GM19239 (cell line): ENCODE results near the gene STAG1.
A peak's percentile ranks its signal among the peaks of the same experiment; 100 is the strongest.
"Not testable (repeated sequence)": the region's sequence is repeated elsewhere in the genome, so short reads cannot be mapped to it uniquely, and the experiment has no call there.

Experiments
- DNase-seq: peaks from one replicate; pipeline ENCODE4 v3.0.0; 2011; ENCODE audit warnings: low spot score; ENCODE audit not compliant: insufficient read length
- FAIRE-seq: peaks from 2 replicates; lab custom pipeline; 2011; peaks lifted over from hg19 to GRCh38; lab: Jason Lieb, UNC

Gene STAG1

DNA sequence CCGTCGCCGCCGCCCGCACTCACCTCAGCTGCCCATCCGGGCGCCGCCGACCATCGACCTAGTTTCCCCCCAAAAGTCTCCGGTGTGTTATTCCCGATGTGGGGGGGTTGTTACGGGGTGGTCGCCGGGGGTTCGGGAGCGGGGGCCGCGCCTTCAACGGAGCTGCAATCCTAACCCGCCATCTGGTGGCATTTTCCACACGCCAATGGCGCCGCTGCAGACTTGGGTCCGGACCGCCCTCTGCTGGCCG, at the start of gene STAG1:
TSS of gene STAG1 (minus strand) at position 207 of the 250 bp plus-strand sequence. CDS start 121,480 bp downstream, outside the sequence.
- DNase-seq (no peak), FAIRE-seq (no peak)

- FAIRE-seq, DNase-seq: not testable (repeated sequence)
These were observed 49.0 kb upstream of the STAG1 start for GRCh38 chr3:136801146-136801545.

DNA sequence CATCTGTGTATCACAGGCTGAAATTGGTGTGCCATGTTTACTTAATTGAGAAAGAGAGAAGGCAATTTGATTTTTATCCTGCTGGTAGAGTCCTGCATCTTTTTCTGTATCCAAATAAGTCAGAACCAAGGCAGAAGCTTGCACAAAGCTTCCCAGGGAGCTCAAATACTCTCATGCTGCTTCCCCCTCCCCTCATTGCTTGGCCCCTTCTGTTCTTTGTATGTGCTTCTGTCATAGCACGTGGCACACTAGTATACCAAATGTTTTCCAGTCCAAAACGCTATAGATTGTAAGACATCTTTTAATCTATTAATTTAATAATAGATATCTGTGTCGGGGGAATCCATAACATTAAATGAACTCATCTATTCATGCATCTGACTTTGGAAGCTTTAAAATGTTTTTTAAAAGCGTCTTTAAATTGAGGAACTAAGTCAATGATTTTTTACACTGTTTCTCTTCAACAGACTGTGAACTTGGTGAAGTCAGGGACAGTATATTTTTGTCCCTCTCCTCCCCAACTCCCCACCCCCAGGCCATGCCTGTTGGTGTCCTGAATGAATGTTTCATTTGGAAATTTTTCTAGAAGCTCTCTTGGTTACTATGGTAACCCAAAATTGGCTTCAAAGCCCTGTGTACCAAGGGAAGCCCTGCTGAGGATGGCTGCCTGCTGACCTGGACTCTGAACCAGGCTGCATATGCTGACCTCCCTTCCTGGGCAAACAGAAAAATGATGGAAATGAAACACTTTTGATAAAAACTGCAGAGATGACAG, 40.6 kb upstream of the STAG1 start:
- FAIRE-seq (no peak), DNase-seq (no peak)

DNA sequence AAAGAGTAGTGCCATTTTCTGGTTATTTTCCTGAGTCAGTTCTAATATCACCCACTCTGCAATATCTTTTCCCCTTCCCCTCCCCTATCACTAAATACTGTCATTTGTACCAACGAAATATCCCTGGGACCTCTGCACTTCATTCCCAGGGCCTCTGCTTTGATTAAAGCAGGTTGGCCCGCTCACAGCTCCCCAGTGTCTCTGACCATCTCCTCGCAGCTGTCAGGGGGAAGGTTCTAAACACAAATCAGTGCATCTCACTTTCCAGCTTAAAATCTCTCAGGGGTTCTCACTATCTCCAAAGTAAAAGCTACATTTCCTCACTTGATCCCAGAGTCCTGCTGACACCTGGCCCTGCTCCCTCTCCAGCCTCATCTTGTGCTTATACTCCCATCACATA, 38.6 kb upstream of the STAG1 start:
- FAIRE-seq (no peak), DNase-seq (no peak)

DNA sequence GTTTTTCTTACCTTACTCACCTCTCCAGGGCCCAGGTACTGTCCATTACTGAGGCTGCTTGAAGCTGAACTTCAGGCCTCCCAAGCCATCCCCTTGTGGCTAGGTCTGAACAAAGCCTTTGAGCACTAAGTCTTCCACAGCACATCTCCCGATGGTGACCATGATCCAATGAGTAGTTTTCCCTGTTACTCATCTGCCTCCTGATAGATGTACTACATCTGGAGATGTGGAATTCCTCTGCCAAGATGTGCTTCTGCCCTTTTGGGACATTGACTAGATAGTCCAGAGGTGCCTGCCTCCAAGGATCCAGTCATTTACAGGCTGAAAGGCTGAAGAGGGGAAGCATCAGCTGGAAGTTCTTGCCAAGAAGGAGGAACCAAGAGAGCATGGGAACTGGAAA, 37.8 kb upstream of the STAG1 start:
- no peak for FAIRE-seq
- DNase-seq = no peak

GRCh38 chr3:136788154-136788553, 36.0 kb upstream of the STAG1 start:
- DNase-seq (no peak), FAIRE-seq (no peak)

GRCh38 chr3:136787349-136787748, 35.2 kb upstream of the STAG1 start:
- FAIRE-seq (peak; percentile 52), DNase-seq (peak; percentile 41)

- DNase-seq = no peak
- FAIRE-seq = no peak
These were observed 31.6 kb upstream of the STAG1 start for GRCh38 chr3:136783708-136784191.

DNA sequence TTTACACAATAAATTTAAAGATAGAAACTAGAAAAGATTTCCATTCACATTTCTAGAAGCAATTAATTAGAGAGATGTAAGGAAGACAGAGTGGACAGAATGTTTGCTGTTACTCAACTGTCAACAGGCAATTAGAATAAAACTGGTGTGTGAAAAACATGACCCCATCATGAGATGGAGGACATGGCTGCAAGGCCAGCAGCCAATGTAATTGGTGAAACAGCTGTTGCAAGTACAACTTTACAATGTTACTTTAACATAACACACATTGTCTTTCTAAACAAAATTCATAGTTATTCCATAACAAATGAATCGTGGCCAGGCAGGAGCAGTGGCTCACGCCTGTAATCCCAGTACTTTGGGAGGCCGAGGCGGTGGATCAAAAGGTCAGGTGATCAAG, 28.6 kb upstream of the STAG1 start:
- FAIRE-seq (no peak), DNase-seq (no peak)

DNA sequence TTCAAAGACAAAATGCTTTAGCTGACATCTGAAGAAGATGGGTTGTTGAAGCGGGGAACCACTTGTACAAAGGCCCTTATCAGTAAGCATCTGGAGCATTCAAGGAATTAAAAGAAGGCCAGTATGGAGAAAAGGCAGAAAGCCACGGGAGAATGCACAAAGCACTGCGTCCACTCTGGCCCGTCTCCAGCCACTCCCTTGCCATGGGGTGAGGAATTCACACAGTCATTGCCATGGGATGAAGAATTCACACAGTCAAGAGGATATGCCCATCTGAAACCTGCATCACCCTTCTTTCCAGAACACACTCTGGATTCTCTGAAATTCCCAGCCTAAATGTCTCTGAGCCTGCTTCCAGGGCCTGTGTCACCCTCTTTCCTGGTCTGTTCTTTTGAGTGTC, 26.7 kb upstream of the STAG1 start:
- FAIRE-seq = no peak
- no peak for DNase-seq

- FAIRE-seq (no peak), DNase-seq (no peak)
These were observed 20.5 kb upstream of the STAG1 start for GRCh38 chr3:136772709-136773108.

GRCh38 chr3:136758160-136759102, 6.3 kb upstream of the STAG1 start:
- not testable (repeated sequence) for FAIRE-seq, DNase-seq

- FAIRE-seq (no peak), DNase-seq (no peak)
These were observed 3.0 kb upstream of the STAG1 start for GRCh38 chr3:136755192-136755591.

DNA sequence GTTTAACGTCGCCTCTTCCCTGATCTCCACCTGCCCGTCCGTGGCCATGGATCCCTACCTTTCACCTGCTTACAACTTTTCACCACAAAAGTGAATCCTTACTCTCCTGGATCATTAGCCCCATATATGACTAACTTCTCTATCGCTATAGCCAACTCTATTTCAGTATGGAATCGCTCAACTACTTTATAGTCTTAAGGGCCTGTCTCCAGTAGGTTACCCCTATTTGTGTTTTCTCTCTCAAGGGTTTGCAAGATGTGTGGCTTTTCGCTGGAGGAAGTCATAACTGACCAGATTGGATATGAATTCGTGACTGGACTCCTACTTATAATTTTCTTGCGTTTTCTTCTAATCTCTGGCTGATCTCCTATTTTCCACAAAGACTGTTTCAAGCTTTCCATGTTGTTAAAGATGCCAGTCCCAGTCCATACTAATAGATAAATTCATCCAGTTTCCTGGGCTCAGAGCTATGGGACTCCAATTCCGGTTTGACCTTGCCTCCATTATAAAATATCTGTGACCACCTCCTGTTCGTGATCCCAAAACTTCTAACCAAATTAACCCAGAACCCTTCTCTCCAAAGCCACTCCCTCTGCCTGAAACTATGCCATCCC, 1.3 kb upstream of the STAG1 start:
- FAIRE-seq = no peak
- no peak for DNase-seq

DNA sequence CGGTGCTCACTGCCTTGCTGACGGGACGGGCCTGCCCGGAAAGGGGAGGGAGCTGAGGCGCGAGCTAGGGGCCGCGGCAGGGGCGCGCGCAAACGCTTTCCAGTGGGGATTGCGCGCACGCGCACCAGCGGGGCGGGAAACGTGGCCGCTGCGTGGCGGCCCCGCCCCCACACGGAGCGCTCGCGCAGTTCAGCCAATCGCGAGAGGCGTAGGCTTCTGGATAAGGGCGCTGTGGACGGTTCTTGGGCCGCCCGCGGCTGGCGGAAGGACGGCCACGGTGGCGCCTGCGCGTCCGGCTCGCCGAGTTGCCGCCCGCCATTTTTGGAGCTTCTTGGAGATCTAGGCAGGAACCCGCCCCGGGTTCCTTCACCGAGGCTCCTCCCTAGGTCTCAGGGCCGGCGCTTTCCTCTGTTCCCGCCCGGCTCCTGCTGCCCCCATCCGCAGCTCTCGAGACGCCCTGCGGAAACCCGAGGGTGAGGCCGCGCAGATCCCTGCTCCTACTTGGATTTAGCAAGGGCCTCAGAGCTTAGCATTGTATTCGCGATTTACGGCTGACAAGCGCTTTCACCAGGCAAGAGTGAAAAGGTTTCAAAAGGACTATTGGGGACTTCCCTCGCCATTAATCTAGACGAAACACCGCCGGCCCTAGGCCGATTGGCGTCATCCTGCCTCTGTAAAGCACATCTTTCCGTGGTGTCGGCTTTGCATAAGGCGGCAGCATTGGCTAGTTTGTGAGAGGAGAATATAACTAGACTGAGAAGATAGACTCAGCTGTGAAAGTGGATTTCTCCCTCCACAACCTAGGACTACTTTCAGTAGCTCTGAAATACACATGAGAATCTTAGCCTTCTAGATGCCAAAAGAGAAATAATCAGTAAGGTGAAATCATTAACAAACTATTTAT, 496 bp upstream of the STAG1 start:
- DNase-seq = peak; percentile 86
- peak; percentile 95 for FAIRE-seq

DNA sequence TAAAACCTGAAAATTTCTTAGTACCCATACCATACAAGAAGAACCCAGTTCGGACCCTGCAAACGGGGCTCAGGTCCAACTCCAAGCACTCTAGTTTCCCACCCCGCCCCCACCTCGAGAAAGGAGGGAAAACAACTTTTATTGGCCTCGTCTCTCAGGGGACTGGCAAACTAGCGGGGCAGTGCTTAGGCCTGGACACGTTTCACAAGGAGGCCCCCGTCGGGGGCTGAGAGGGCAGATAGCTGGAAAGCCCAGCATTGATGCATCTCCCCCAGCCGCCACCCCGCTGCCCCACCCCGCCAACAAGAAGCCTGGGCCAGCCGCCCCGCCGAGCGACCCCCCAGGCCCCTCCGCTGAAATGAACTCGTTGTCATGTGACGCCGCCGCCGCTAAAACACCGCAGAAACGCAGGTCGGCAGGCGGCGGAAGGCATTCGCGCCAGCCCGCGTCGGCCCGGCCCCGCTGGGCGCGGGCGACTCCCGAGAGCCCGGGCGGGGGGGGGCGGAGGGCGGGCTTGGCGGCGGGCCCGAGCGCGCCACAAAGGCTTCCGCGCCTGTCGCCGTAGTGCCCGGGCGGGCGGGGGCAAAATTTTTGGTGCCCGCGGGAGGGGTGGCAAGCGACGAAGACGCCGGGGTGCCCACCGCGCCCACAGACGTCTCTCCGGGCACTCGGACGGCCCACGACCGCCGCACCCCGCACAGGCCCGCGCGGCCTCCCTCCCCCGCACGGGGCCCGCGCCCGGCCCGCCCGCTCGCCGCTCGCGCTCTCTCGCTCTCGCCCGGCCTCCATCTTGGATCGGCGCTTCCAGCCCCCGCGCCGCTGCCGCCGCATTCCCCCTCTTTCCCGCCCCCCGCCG, 634 bp downstream of the STAG1 start:
- FAIRE-seq (peak; percentile 59), DNase-seq (no peak)

DNA sequence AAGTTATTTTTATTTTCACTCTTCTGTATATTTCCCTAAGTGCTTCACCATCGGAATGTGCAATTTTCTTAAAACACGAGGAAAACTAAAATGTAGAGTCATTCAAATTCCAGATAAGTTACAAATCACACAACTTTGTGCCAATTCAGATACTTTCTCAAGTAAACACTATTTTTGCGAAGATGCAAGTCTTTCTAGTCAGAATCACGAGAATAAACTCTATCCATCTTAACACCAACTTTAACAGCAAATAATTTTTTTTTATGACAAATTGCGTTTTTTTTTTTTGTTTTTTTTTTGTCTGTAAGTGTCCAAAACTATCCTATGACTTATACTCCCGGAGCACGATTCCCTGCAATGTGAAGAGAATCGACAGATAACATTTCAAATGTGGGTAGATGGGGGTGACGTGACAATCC, 1.3 kb downstream of the STAG1 start:
- FAIRE-seq = peak; percentile 52
- no peak for DNase-seq

- no peak for DNase-seq
- peak; percentile 51 for FAIRE-seq
These were observed 1.8 kb downstream of the STAG1 start for GRCh38 chr3:136750209-136750896.
